Neural progenitor cell (in vitro differentiated cells): ENCODE results near the gene ERC1. TPM values are rescaled to one million over a fixed set of nuclear protein-coding genes. Genes with fewer than 3 reads are reported as not detected.

Experiments used
- DNase-seq: peaks from one replicate; pipeline ENCODE4 v3.0.0-alpha.2; 2016; ENCODE audit warnings: low spot score
- H2AFZ ChIP-seq: fragments of 200-600 bp; sonication (generic); replicated peaks from 2 replicates; pipeline ENCODE4 v1.6.1; 2016; ENCODE audit warnings: antibody characterized with exemption
- H3F3A ChIP-seq: fragments of 200-600 bp; sonication (generic); 2 replicates; pipeline ENCODE4 v1.6.1; 2016; ENCODE audit warnings: antibody characterized with exemption, low read depth
- H3K27ac ChIP-seq: fragments of 200-600 bp; sonication (generic); 2 replicates; pipeline ENCODE4 v1.5.1; 2016; ENCODE audit warnings: mild to moderate bottlenecking
- H3K27me3 ChIP-seq: fragments of 200-600 bp; sonication (generic); 2 replicates; pipeline ENCODE4 v1.6.1; 2016; ENCODE audit warnings: mild to moderate bottlenecking, moderate library complexity
- H3K36me3 ChIP-seq: fragments of 200-600 bp; sonication (generic); 2 replicates; pipeline ENCODE4 v1.5.1; 2016
- H3K4me1 ChIP-seq: fragments of 200-600 bp; sonication (generic); 2 replicates; pipeline ENCODE4 v1.6.1; 2016; ENCODE audit warnings: mixed run types
- H3K4me2 ChIP-seq: fragments of 200-600 bp; sonication (generic); 2 replicates; pipeline ENCODE4 v1.6.1; 2016
- H3K4me3 ChIP-seq: fragments of 200-600 bp; sonication (generic); 2 replicates; pipeline ENCODE4 v1.5.1; 2016
- H3K79me2 ChIP-seq: fragments of 200-600 bp; sonication (generic); 2 replicates; pipeline ENCODE4 v1.6.1; 2016; ENCODE audit warnings: low read depth
- H3K9ac ChIP-seq: fragments of 200-600 bp; sonication (generic); 2 replicates; pipeline ENCODE4 v1.6.1; 2016
- H3K9me3 ChIP-seq: fragments of 200-600 bp; sonication (generic); 2 replicates; pipeline ENCODE4 v1.5.1; 2016; ENCODE audit warnings: low read depth
- H4K20me1 ChIP-seq: fragments of 200-600 bp; sonication (generic); 2 replicates; pipeline ENCODE4 v1.6.1; 2016; ENCODE audit warnings: low read depth
- H3K27ac Mint-ChIP-seq: 3 replicates; pipeline ENCODE4 v1.8.0; 2021; ENCODE audit warnings: mixed read lengths
- H3K27me3 Mint-ChIP-seq: 2 replicates; pipeline ENCODE4 v1.8.0; 2022; ENCODE audit warnings: low read depth, mild to moderate bottlenecking, inconsistent platforms, moderate library complexity, mixed read lengths; ENCODE audit not compliant: insufficient read depth
- H3K36me3 Mint-ChIP-seq: 3 replicates; pipeline ENCODE4 v1.8.0; 2021; ENCODE audit warnings: mixed read lengths
- H3K4me1 Mint-ChIP-seq: 3 replicates; pipeline ENCODE4 v1.8.0; 2021; ENCODE audit warnings: mixed read lengths
- H3K4me3 Mint-ChIP-seq: 3 replicates; pipeline ENCODE4 v1.8.0; 2021; ENCODE audit warnings: mild to moderate bottlenecking, moderate library complexity, mixed read lengths
- H3K9me3 Mint-ChIP-seq: 3 replicates; pipeline ENCODE4 v1.8.0; 2020; ENCODE audit warnings: mixed read lengths
- EZH2 ChIP-seq: fragments of 200-600 bp; sonication (generic); IDR thresholded peaks from 2 replicates; pipeline ENCODE4 v1.6.1; 2017; ENCODE audit warnings: antibody characterized with exemption, mild to moderate bottlenecking, moderate library complexity
- EZH2phosphoT487 ChIP-seq: fragments of 200-600 bp; sonication (generic); IDR thresholded peaks from 2 replicates; pipeline ENCODE4 v1.6.1; 2017; ENCODE audit warnings: antibody characterized with exemption
- total RNA-seq: library from RNA; depleted of rRNA; stranded (reverse); fragments of >200 nt; gene quantifications from 2 replicates; pipeline ENCODE4 v1.2.3, GENCODE V29; 2015; ENCODE audit warnings: low replicate concordance
- TF ChIP-seq, protein P1 (sequence below): fragments of 200-600 bp; sonication (generic); IDR thresholded peaks from 2 replicates; pipeline ENCODE4 v1.5.1; 2017; ENCODE audit warnings: antibody characterized with exemption, mild to moderate bottlenecking

The ERC1 gene
- total RNA-seq, 1 donor from 2014 or later, result 27.5 TPM

GRCh38 chr12:1422604-1423315 lies 431.7 kb downstream of the ERC1 start:
- TF ChIP-seq EZH2phosphoT487, result no peak
- TF ChIP-seq, protein P1, sequence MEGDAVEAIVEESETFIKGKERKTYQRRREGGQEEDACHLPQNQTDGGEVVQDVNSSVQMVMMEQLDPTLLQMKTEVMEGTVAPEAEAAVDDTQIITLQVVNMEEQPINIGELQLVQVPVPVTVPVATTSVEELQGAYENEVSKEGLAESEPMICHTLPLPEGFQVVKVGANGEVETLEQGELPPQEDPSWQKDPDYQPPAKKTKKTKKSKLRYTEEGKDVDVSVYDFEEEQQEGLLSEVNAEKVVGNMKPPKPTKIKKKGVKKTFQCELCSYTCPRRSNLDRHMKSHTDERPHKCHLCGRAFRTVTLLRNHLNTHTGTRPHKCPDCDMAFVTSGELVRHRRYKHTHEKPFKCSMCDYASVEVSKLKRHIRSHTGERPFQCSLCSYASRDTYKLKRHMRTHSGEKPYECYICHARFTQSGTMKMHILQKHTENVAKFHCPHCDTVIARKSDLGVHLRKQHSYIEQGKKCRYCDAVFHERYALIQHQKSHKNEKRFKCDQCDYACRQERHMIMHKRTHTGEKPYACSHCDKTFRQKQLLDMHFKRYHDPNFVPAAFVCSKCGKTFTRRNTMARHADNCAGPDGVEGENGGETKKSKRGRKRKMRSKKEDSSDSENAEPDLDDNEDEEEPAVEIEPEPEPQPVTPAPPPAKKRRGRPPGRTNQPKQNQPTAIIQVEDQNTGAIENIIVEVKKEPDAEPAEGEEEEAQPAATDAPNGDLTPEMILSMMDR, result no peak
- TF ChIP-seq EZH2, result no peak

GRCh38 chr12:1424674-1425395 lies 433.8 kb downstream of the ERC1 start:
- H3K4me1 ChIP-seq, result peaks cover 2% of the 10 kb centered on the region
- H2AFZ ChIP-seq, result no peak overlapping the region
- no peaks in the 10 kb centered on the region for H3K79me2 ChIP-seq
- Mint-ChIP-seq H3K4me1 (no peaks in the 10 kb centered on the region), H3K36me3 (peaks cover 12% of the 10 kb centered on the region), H3K4me3 (no peak overlapping the region), H3K27me3 (no peaks in the 10 kb centered on the region), H3K9me3 (peaks cover 22% of the 10 kb centered on the region), H3K27ac (no peak overlapping the region)
- no peak overlapping the region for H3K4me2 ChIP-seq
- H3K27ac ChIP-seq, result no peak overlapping the region
- no peaks in the 10 kb centered on the region for H3K9me3 ChIP-seq
- no peak for DNase-seq
- TF ChIP-seq EZH2 (no peak), EZH2phosphoT487 (no peak)
- TF ChIP-seq, protein P1, result no peak
- H4K20me1 ChIP-seq, result no peaks in the 10 kb centered on the region
- no peaks in the 10 kb centered on the region for H3K36me3 ChIP-seq
- H3K4me3 ChIP-seq, result no peak overlapping the region
- H3K9ac ChIP-seq, result no peak overlapping the region
- H3F3A ChIP-seq, result no peaks in the 10 kb centered on the region
- H3K27me3 ChIP-seq, result no peaks in the 10 kb centered on the region

More at GRCh38 chr12:1422604-1423315, 431.7 kb downstream of the ERC1 start:
- H3K4me3 Mint-ChIP-seq, result no peak overlapping the region
- Histone ChIP-seq H3K4me2 (no peak overlapping the region), H3K27me3 (no peaks in the 10 kb centered on the region), H4K20me1 (no peaks in the 10 kb centered on the region), H3K9me3 (no peaks in the 10 kb centered on the region), H3F3A (no peaks in the 10 kb centered on the region), H3K79me2 (no peaks in the 10 kb centered on the region), H3K4me1 (peaks cover 6% of the 10 kb centered on the region), H2AFZ (no peak overlapping the region), H3K9ac (no peak overlapping the region), H3K27ac (no peak overlapping the region), H3K36me3 (no peaks in the 10 kb centered on the region), H3K4me3 (no peak overlapping the region)
- peaks cover 19% of the 10 kb centered on the region for H3K36me3 Mint-ChIP-seq
- H3K27ac Mint-ChIP-seq, result no peak overlapping the region
- no peaks in the 10 kb centered on the region for H3K4me1 Mint-ChIP-seq
- no peak for DNase-seq
- H3K27me3 Mint-ChIP-seq, result no peaks in the 10 kb centered on the region
- peaks cover 22% of the 10 kb centered on the region for H3K9me3 Mint-ChIP-seq

GRCh38 chr12:1425396-1425729 lies 434.3 kb downstream of the ERC1 start:
- no peaks in the 10 kb centered on the region for H3K4me1 Mint-ChIP-seq
- H3K4me3 Mint-ChIP-seq, result no peak overlapping the region
- H4K20me1 ChIP-seq, result no peaks in the 10 kb centered on the region
- H3K27me3 ChIP-seq, result no peaks in the 10 kb centered on the region
- peaks cover 12% of the 10 kb centered on the region for H3K36me3 Mint-ChIP-seq
- no peaks in the 10 kb centered on the region for H3K27me3 Mint-ChIP-seq
- H3K36me3 ChIP-seq, result no peaks in the 10 kb centered on the region
- no peaks in the 10 kb centered on the region for H3K4me1 ChIP-seq
- TF ChIP-seq EZH2phosphoT487 (no peak), EZH2 (no peak)
- no peak overlapping the region for H3K27ac Mint-ChIP-seq
- no peaks in the 10 kb centered on the region for H3K9me3 ChIP-seq
- peaks cover 22% of the 10 kb centered on the region for H3K9me3 Mint-ChIP-seq
- no peak for DNase-seq
- H3K79me2 ChIP-seq, result no peaks in the 10 kb centered on the region
- no peak overlapping the region for H3K4me3 ChIP-seq
- H2AFZ ChIP-seq, result no peak overlapping the region
- H3K9ac ChIP-seq, result no peak overlapping the region
- no peaks in the 10 kb centered on the region for H3F3A ChIP-seq
- H3K4me2 ChIP-seq, result no peak overlapping the region
- H3K27ac ChIP-seq, result no peak overlapping the region

DNA sequence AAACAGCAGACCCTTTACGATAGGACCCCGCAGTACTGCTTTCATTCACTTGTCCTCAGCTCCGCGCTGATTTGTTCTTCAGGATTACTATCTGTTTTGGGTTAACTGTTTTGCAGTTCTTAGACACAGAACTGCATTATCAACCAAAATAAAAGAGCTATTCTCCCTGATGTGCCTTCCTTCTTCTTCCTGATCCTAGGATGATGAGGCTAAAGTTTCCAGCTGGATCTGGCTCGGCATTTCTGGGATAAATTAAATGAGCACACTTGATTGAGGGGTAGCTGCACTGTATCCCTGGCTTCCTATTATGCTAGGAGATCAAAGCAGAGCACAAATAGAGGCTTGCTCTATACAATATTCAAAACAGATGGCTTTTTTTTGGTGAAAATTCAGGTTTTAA lies 437.6 kb downstream of the ERC1 start:
- H3F3A ChIP-seq, result no peaks in the 10 kb centered on the region

More for the DNA sequence above, 437.6 kb downstream of the ERC1 start:
- no peak for TF ChIP-seq EZH2
- TF ChIP-seq, protein P1, result no peak
- no peak for TF ChIP-seq EZH2phosphoT487
- Histone ChIP-seq H3K9me3 (no peaks in the 10 kb centered on the region), H3K9ac (no peak overlapping the region), H3K4me2 (no peak overlapping the region), H3K27me3 (no peaks in the 10 kb centered on the region), H4K20me1 (no peaks in the 10 kb centered on the region), H2AFZ (no peak overlapping the region), H3K27ac (no peak overlapping the region), H3K4me1 (no peaks in the 10 kb centered on the region), H3K36me3 (no peaks in the 10 kb centered on the region), H3K4me3 (no peak overlapping the region), H3K79me2 (no peaks in the 10 kb centered on the region)
- H3K4me1 Mint-ChIP-seq, result no peaks in the 10 kb centered on the region
- no peaks in the 10 kb centered on the region for H3K9me3 Mint-ChIP-seq
- H3K27me3 Mint-ChIP-seq, result no peaks in the 10 kb centered on the region
- DNase-seq, result no peak
- no peak overlapping the region for H3K4me3 Mint-ChIP-seq
- no peaks in the 10 kb centered on the region for H3K36me3 Mint-ChIP-seq
- no peak overlapping the region for H3K27ac Mint-ChIP-seq
